HepG2 (cell line): ENCODE data around the gene LTB4R. TPM values are rescaled to one million over a fixed set of nuclear protein-coding genes. Genes with fewer than 3 reads are reported as not detected.

Experiments
- ARNT2 ChIP-seq: sonication (generic); formaldehyde crosslinking; IDR thresholded peaks from 2 replicates; pipeline ENCODE4 v1.8.0; 2022; ENCODE audit warnings: mild to moderate bottlenecking, low read depth, missing genetic modification reagents, moderate library complexity
- CBFB ChIP-seq: sonication (generic); formaldehyde crosslinking; IDR thresholded peaks from 2 replicates; pipeline ENCODE4 v1.4.0; 2020; ENCODE audit warnings: missing genetic modification reagents
- CEBPZ ChIP-seq: IDR thresholded peaks from 2 replicates; pipeline ENCODE4 v1.6.1; 2012; ENCODE audit warnings: low read length, improper control_type of control experiment
- GMEB1 ChIP-seq: sonication (generic); formaldehyde crosslinking; IDR thresholded peaks from 2 replicates; pipeline ENCODE4 v1.5.1; 2020; ENCODE audit warnings: missing genetic modification reagents, mild to moderate bottlenecking, borderline replicate concordance
- KDM6A ChIP-seq: IDR thresholded peaks from 2 replicates; pipeline ENCODE4 v1.6.1; 2016; ENCODE audit warnings: low read depth
- MED1 ChIP-seq: sonication (generic); formaldehyde crosslinking; IDR thresholded peaks from 2 replicates; pipeline ENCODE4 v1.4.0; 2020; ENCODE audit warnings: missing genetic modification reagents
- POGZ ChIP-seq: sonication (generic); formaldehyde crosslinking; IDR thresholded peaks from 2 replicates; pipeline ENCODE4 v1.4.0; 2020; ENCODE audit warnings: mild to moderate bottlenecking, missing genetic modification reagents
- U2AF2 ChIP-seq: fragments of 200-400 bp; formaldehyde crosslinking; IDR thresholded peaks from 2 replicates; pipeline ENCODE4 v1.6.1; 2017; ENCODE audit warnings: low read depth, mild to moderate bottlenecking, low read length
- ZFYVE20 ChIP-seq: sonication (generic); formaldehyde crosslinking; IDR thresholded peaks from 2 replicates; pipeline ENCODE4 v1.8.0; 2023; ENCODE audit warnings: low read depth, mild to moderate bottlenecking, moderate library complexity, missing genetic modification reagents, borderline replicate concordance
- ZNF30 ChIP-seq: sonication (generic); formaldehyde crosslinking; IDR thresholded peaks from 2 replicates; pipeline ENCODE4 v1.5.0; 2020; ENCODE audit warnings: mild to moderate bottlenecking, missing genetic modification reagents
- ZNF496 ChIP-seq: sonication (generic); formaldehyde crosslinking; IDR thresholded peaks from 2 replicates; pipeline ENCODE4 v1.8.1; 2023; ENCODE audit warnings: mild to moderate bottlenecking, moderate library complexity, missing genetic modification reagents; ENCODE audit not compliant: insufficient replicate concordance
- ZNF513 ChIP-seq: sonication (generic); formaldehyde crosslinking; conservative IDR thresholded peaks from 2 replicates; pipeline ENCODE4 v1.5.0; 2020; ENCODE audit warnings: missing genetic modification reagents
- ZNF773 ChIP-seq: sonication (generic); formaldehyde crosslinking; IDR thresholded peaks from 2 replicates; pipeline ENCODE4 v1.4.0; 2020; ENCODE audit warnings: missing genetic modification reagents, borderline replicate concordance
- polyA plus RNA-seq, 8 experiments: library from polyadenylated mRNA; depleted of rRNA in 3 of 8; stranded (reverse) in 7 of 8; unstranded in 1 of 8; fragments of >200 nt; fragmentation: Illumina TruSeq in 4 of 8; extraction: Trizol in 4 of 8; gene quantifications; 2 replicates each; pipeline versions ENCODE4 v1.2.1 to v1.2.3, GENCODE V29; 2011 to 2016; ENCODE audit warnings: low read depth in 4 of 8, missing spikeins in 1 of 8, mixed read lengths in 1 of 8; ENCODE audit not compliant: insufficient read depth in 1 of 8
- total RNA-seq, 5 experiments: library from RNA; depleted of rRNA; stranded (reverse); fragments of >200 nt; fragmentation: Illumina TruSeq; extraction: Trizol; gene quantifications; 2 replicates each; pipeline ENCODE4 v1.2.3, GENCODE V29; 2016; ENCODE audit warnings: low read depth in 1 of 5
- TF ChIP-seq, protein P1 (sequence below): sonication (generic); formaldehyde crosslinking; conservative IDR thresholded peaks from 2 replicates; pipeline ENCODE4 v1.8.1; 2023; ENCODE audit warnings: missing genetic modification reagents
- TF ChIP-seq, protein P2 (sequence below): sonication (generic); formaldehyde crosslinking; IDR thresholded peaks from 2 replicates; pipeline ENCODE4 v1.4.0; 2020; ENCODE audit warnings: mild to moderate bottlenecking, missing genetic modification reagents, borderline replicate concordance

Gene LTB4R
- total and polyA plus RNA-seq, 2 of the 13 experiments (the other 11 are each of a cell fraction or from before 2014, with no cell fraction given): 3.2 to 8.2 TPM

- no peak for TF ChIP-seq ZNF773 (CRISPR knock-in tag)
- TF ChIP-seq CBFB: no peak
- no peak for TF ChIP-seq ZNF513 (CRISPR knock-in tag)
- TF ChIP-seq KDM6A: no peak
- no peak for TF ChIP-seq ZNF496
- TF ChIP-seq, protein P1, sequence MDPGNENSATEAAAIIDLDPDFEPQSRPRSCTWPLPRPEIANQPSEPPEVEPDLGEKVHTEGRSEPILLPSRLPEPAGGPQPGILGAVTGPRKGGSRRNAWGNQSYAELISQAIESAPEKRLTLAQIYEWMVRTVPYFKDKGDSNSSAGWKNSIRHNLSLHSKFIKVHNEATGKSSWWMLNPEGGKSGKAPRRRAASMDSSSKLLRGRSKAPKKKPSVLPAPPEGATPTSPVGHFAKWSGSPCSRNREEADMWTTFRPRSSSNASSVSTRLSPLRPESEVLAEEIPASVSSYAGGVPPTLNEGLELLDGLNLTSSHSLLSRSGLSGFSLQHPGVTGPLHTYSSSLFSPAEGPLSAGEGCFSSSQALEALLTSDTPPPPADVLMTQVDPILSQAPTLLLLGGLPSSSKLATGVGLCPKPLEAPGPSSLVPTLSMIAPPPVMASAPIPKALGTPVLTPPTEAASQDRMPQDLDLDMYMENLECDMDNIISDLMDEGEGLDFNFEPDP (CRISPR knock-in tag): peak; percentile 97; the same call in 1 of the 2 replicates
- TF ChIP-seq GMEB1: no peak; the same call in none of the 2 replicates
- peak; percentile 51; the same call in 1 of the 2 replicates for TF ChIP-seq POGZ
- peak; percentile 44; the same call in 1 of the 2 replicates for TF ChIP-seq ARNT2 (CRISPR knock-in tag)
- TF ChIP-seq U2AF2: no peak
- TF ChIP-seq ZFYVE20 (CRISPR knock-in tag): no peak
- no peak for TF ChIP-seq CEBPZ
- TF ChIP-seq ZNF30: 0 out of 2 replicates have a peak, but pooled peaks have one; percentile 65
- TF ChIP-seq, protein P2, sequence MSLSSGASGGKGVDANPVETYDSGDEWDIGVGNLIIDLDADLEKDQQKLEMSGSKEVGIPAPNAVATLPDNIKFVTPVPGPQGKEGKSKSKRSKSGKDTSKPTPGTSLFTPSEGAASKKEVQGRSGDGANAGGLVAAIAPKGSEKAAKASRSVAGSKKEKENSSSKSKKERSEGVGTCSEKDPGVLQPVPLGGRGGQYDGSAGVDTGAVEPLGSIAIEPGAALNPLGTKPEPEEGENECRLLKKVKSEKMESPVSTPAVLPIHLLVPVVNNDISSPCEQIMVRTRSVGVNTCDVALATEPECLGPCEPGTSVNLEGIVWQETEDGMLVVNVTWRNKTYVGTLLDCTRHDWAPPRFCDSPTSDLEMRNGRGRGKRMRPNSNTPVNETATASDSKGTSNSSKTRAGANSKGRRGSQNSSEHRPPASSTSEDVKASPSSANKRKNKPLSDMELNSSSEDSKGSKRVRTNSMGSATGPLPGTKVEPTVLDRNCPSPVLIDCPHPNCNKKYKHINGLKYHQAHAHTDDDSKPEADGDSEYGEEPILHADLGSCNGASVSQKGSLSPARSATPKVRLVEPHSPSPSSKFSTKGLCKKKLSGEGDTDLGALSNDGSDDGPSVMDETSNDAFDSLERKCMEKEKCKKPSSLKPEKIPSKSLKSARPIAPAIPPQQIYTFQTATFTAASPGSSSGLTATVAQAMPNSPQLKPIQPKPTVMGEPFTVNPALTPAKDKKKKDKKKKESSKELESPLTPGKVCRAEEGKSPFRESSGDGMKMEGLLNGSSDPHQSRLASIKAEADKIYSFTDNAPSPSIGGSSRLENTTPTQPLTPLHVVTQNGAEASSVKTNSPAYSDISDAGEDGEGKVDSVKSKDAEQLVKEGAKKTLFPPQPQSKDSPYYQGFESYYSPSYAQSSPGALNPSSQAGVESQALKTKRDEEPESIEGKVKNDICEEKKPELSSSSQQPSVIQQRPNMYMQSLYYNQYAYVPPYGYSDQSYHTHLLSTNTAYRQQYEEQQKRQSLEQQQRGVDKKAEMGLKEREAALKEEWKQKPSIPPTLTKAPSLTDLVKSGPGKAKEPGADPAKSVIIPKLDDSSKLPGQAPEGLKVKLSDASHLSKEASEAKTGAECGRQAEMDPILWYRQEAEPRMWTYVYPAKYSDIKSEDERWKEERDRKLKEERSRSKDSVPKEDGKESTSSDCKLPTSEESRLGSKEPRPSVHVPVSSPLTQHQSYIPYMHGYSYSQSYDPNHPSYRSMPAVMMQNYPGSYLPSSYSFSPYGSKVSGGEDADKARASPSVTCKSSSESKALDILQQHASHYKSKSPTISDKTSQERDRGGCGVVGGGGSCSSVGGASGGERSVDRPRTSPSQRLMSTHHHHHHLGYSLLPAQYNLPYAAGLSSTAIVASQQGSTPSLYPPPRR (CRISPR knock-in tag): no peak
- no peak; the same call in 1 of the 2 replicates for TF ChIP-seq MED1 (CRISPR knock-in tag)
These were observed 55.6 kb downstream of the LTB4R start (continued) for GRCh38 chr14:24366721-24367513.
